H9 (cell line): ENCODE measurements around the gene ZNF428. TPM values are rescaled to one million over a fixed set of nuclear protein-coding genes. Genes with fewer than 3 reads are reported as not detected.
A peak's percentile ranks its signal among the peaks of the same experiment; 100 is the strongest.

Experiments used
- DNase-seq: peaks from one replicate; pipeline ENCODE4 v3.0.0-alpha.2; 2017
- H2AFZ ChIP-seq: one replicate; pipeline ENCODE4 v1.6.1; 2013; ENCODE audit warnings: mild to moderate bottlenecking, low read length, control low read depth, moderate library complexity
- H2AK5ac ChIP-seq: 2 replicates; pipeline ENCODE4 v1.6.1; 2013; ENCODE audit warnings: low read length, control low read depth, mixed read lengths; ENCODE audit not compliant: insufficient read length
- H2BK120ac ChIP-seq: one replicate; pipeline ENCODE4 v1.6.1; 2013; ENCODE audit warnings: low read depth, mild to moderate bottlenecking, low read length, control low read depth, inconsistent platforms; ENCODE audit not compliant: poor library complexity, severe bottlenecking
- H2BK12ac ChIP-seq: 2 replicates; pipeline ENCODE4 v1.6.1; 2013; ENCODE audit warnings: low read length, control low read depth, mixed read lengths, low read depth; ENCODE audit not compliant: insufficient read length
- H2BK15ac ChIP-seq: 2 replicates; pipeline ENCODE4 v1.6.1; 2013; ENCODE audit warnings: low read depth, low read length, control low read depth
- H2BK20ac ChIP-seq: one replicate; pipeline ENCODE4 v1.6.1; 2013; ENCODE audit warnings: low read depth, mild to moderate bottlenecking, low read length, control low read depth, inconsistent platforms; ENCODE audit not compliant: poor library complexity, severe bottlenecking
- H2BK5ac ChIP-seq: 2 replicates; pipeline ENCODE4 v1.6.1; 2013; ENCODE audit warnings: low read length, control low read depth, mixed read lengths; ENCODE audit not compliant: insufficient read length
- H3K14ac ChIP-seq: 2 replicates; pipeline ENCODE4 v1.6.1; 2013; ENCODE audit warnings: low read length, control low read depth; ENCODE audit not compliant: insufficient read depth
- H3K18ac ChIP-seq: 2 replicates; pipeline ENCODE4 v1.6.1; 2013; ENCODE audit warnings: low read depth, mild to moderate bottlenecking, mixed read lengths, low read length, control low read depth; ENCODE audit not compliant: insufficient read length
- H3K23ac ChIP-seq: 2 replicates; pipeline ENCODE4 v1.6.1; 2013; ENCODE audit warnings: low read length, control low read depth, mixed read lengths, low read depth; ENCODE audit not compliant: insufficient read length
- H3K23me2 ChIP-seq: 2 replicates; pipeline ENCODE4 v1.6.1; 2013; ENCODE audit warnings: low read depth, mild to moderate bottlenecking, mixed read lengths, low read length, control low read depth; ENCODE audit not compliant: insufficient read length, poor library complexity, severe bottlenecking
- H3K27ac ChIP-seq: 2 replicates; pipeline ENCODE4 v1.5.1; 2013; ENCODE audit warnings: low read length, control low read depth, mixed read lengths, low read depth; ENCODE audit not compliant: insufficient read length
- H3K27me3 ChIP-seq: 2 replicates; pipeline ENCODE4 v1.6.1; 2013; ENCODE audit warnings: low read length, control low read depth, inconsistent platforms; ENCODE audit not compliant: insufficient read depth
- H3K4ac ChIP-seq: 2 replicates; pipeline ENCODE4 v1.6.1; 2013; ENCODE audit warnings: low read depth, mild to moderate bottlenecking, control low read depth, inconsistent platforms, low read length, moderate library complexity
- H3K4me1 ChIP-seq: 2 replicates; pipeline ENCODE4 v1.6.1; 2013; ENCODE audit warnings: low read length, control low read depth, inconsistent platforms; ENCODE audit not compliant: insufficient read depth
- H3K4me2 ChIP-seq: 2 replicates; pipeline ENCODE4 v1.6.1; 2013; ENCODE audit warnings: low read length, control low read depth, mixed read lengths; ENCODE audit not compliant: insufficient read length, insufficient read depth
- H3K56ac ChIP-seq: 2 replicates; pipeline ENCODE4 v1.6.1; 2013; ENCODE audit warnings: low read depth, mild to moderate bottlenecking, mixed read lengths, low read length, control low read depth; ENCODE audit not compliant: insufficient read length
- H3K79me1 ChIP-seq: 2 replicates; pipeline ENCODE4 v1.6.1; 2013; ENCODE audit warnings: low read depth, mild to moderate bottlenecking, moderate library complexity, low read length, control low read depth, inconsistent platforms; ENCODE audit not compliant: insufficient read depth, poor library complexity, severe bottlenecking
- H3K79me2 ChIP-seq: 2 replicates; pipeline ENCODE4 v1.6.1; 2013; ENCODE audit warnings: low read length, control low read depth, inconsistent platforms; ENCODE audit not compliant: insufficient read depth
- H3K9ac ChIP-seq: 2 replicates; pipeline ENCODE4 v1.6.1; 2013; ENCODE audit warnings: low read length, control low read depth, mixed read lengths; ENCODE audit not compliant: insufficient read length; ENCODE audit errors: extremely low read depth
- H3K9me3 ChIP-seq: one replicate; pipeline ENCODE4 v1.6.1; 2013; ENCODE audit warnings: low read depth, low read length, inconsistent platforms; ENCODE audit not compliant: control insufficient read depth
- H3T11ph ChIP-seq: one replicate; pipeline ENCODE4 v1.6.1; 2013; ENCODE audit warnings: mild to moderate bottlenecking, low read length, control low read depth, inconsistent platforms
- H4K20me1 ChIP-seq: one replicate; pipeline ENCODE4 v1.6.1; 2013; ENCODE audit not compliant: control insufficient read depth, insufficient read length, insufficient read depth
- H4K5ac ChIP-seq: 2 replicates; pipeline ENCODE4 v1.6.1; 2013; ENCODE audit warnings: low read depth, mild to moderate bottlenecking, mixed read lengths, low read length, control low read depth; ENCODE audit not compliant: insufficient read length
- H4K8ac ChIP-seq: replicated peaks from 2 replicates; pipeline ENCODE4 v1.6.1; 2013; ENCODE audit warnings: low read length, control low read depth, mixed read lengths, low read depth; ENCODE audit not compliant: insufficient read length
- H4K91ac ChIP-seq: 2 replicates; pipeline ENCODE4 v1.6.1; 2013; ENCODE audit warnings: low read depth, mild to moderate bottlenecking, moderate library complexity, mixed read lengths, low read length, control low read depth; ENCODE audit not compliant: insufficient read length
- H3K27ac Mint-ChIP-seq, 3 experiments: 2 replicates in 2 of 3; 3 replicates in 1 of 3; pipeline ENCODE4 v1.8.0; 2020 to 2021; ENCODE audit warnings: mixed read lengths in 3 of 3, mild to moderate bottlenecking in 1 of 3, moderate library complexity in 1 of 3
- H3K27me3 Mint-ChIP-seq: 2 replicates; pipeline ENCODE4 v1.8.0; 2021; ENCODE audit warnings: low read depth, mild to moderate bottlenecking, moderate library complexity, mixed read lengths
- H3K36me3 Mint-ChIP-seq, 3 experiments: 2 replicates in 2 of 3; 3 replicates in 1 of 3; pipeline ENCODE4 v1.8.0; 2020 to 2021; ENCODE audit warnings: low read depth in 3 of 3, mixed read lengths in 3 of 3; ENCODE audit not compliant: insufficient read depth in 1 of 3
- H3K4me1 Mint-ChIP-seq, 2 experiments: 2 replicates each; pipeline ENCODE4 v1.8.0; 2020; ENCODE audit warnings: mixed read lengths in 2 of 2
- H3K4me3 Mint-ChIP-seq, 2 experiments: 2 replicates in 1 of 2; 3 replicates in 1 of 2; pipeline ENCODE4 v1.8.0; 2020 to 2021; ENCODE audit warnings: mild to moderate bottlenecking in 2 of 2, mixed read lengths in 2 of 2, moderate library complexity in 1 of 2
- H3K9me3 Mint-ChIP-seq, 2 experiments: 2 replicates in 1 of 2; 3 replicates in 1 of 2; pipeline ENCODE4 v1.8.0; 2020; ENCODE audit warnings: mild to moderate bottlenecking in 2 of 2, mixed read lengths in 2 of 2, moderate library complexity in 1 of 2
- WGBS: extraction: QIAGEN DNeasy Blood & Tissue Kit; methylation state at CpG from one replicate; pipeline ENCODE4 v1.1.7; 2013; ENCODE audit warnings: missing lambda C conversion rate, low lambda C conversion rate, mixed read lengths; ENCODE audit not compliant: insufficient read length; ENCODE audit errors: extremely low coverage; 5-methylcytosine and 5-hydroxymethylcytosine counted together
- total RNA-seq: library from RNA; stranded (reverse); gene quantifications from 2 replicates; pipeline ENCODE4 v1.2.1, GENCODE V29; 2021
- TF ChIP-seq, protein P1 (sequence below): fragments of 200-600 bp; sonication (generic); conservative IDR thresholded peaks from 3 replicates; pipeline ENCODE4 v1.8.0; 2021; ENCODE audit warnings: antibody characterized with exemption, mild to moderate bottlenecking

Gene ZNF428
- total RNA-seq, 1 experiment from 2014 or later, result 30.3 TPM

DNA sequence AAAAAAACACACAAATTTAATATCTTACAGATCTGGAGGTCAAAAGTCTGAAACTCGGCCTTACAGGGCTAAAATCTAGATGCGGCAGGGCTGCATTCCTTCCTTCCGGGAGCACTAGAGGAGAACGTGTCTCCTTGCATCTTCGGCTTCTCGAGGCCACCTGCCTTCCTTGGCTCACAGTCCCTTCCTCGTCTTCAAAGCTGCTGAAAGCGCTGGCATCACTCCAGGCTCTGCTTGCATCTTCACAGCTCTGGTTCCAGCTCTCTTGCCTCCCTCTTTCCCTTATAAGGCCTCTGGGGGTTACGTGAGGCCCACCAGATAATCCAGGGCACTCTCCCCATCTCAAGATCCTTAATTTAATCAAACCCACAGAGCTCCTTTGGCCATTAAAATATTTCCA lies 54.6 kb downstream of the ZNF428 start:
- no peak overlapping the region for H4K5ac ChIP-seq
- H3K23ac ChIP-seq, result no peak overlapping the region
- H3K27me3 ChIP-seq, result no peaks in the 10 kb centered on the region
- TF ChIP-seq, protein P1, sequence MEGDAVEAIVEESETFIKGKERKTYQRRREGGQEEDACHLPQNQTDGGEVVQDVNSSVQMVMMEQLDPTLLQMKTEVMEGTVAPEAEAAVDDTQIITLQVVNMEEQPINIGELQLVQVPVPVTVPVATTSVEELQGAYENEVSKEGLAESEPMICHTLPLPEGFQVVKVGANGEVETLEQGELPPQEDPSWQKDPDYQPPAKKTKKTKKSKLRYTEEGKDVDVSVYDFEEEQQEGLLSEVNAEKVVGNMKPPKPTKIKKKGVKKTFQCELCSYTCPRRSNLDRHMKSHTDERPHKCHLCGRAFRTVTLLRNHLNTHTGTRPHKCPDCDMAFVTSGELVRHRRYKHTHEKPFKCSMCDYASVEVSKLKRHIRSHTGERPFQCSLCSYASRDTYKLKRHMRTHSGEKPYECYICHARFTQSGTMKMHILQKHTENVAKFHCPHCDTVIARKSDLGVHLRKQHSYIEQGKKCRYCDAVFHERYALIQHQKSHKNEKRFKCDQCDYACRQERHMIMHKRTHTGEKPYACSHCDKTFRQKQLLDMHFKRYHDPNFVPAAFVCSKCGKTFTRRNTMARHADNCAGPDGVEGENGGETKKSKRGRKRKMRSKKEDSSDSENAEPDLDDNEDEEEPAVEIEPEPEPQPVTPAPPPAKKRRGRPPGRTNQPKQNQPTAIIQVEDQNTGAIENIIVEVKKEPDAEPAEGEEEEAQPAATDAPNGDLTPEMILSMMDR, result no peak
- H3K56ac ChIP-seq, result no peak overlapping the region
- H2AK5ac ChIP-seq, result no peak overlapping the region
- no peak overlapping the region for H2BK5ac ChIP-seq
- H2BK12ac ChIP-seq, result no peak overlapping the region
- no peak overlapping the region for H4K91ac ChIP-seq
- H3K27ac Mint-ChIP-seq, result peak overlapping the region in 2 of 3 experiments; percentile 53 to 62; a peak in 2 of 7 replicates
- H3K18ac ChIP-seq, result no peak overlapping the region
- no peak overlapping the region for H3K4me2 ChIP-seq
- H3K4ac ChIP-seq, result no peak overlapping the region
- H2AFZ ChIP-seq, result no peak overlapping the region
- H4K8ac ChIP-seq, result no peak overlapping the region
- no peak overlapping the region for H3T11ph ChIP-seq
- H3K27me3 Mint-ChIP-seq, result no peaks in the 10 kb centered on the region; the same call in 1 of the 2 replicates
- no peaks in the 10 kb centered on the region for H3K4me1 ChIP-seq
- H3K36me3 Mint-ChIP-seq, result peaks cover 6 to 24% (median 15%) of the 10 kb centered on the region in 3 experiments; a peak in 6 of 7 replicates
- H3K79me2 ChIP-seq, result no peaks in the 10 kb centered on the region
- H3K9ac ChIP-seq, result no peak overlapping the region
- no peak overlapping the region; the same call in 1 of the 2 replicates for H3K14ac ChIP-seq
- no peak overlapping the region for H2BK120ac ChIP-seq
- H4K20me1 ChIP-seq, result no peaks in the 10 kb centered on the region
- no peak overlapping the region for H3K4me3 Mint-ChIP-seq
- no CpG with 5 or more reads among the region's 9 CpGs for WGBS
- no peaks in the 10 kb centered on the region for H3K23me2 ChIP-seq
- no peak overlapping the region for H3K27ac ChIP-seq
- peaks cover under 1% of the 10 kb centered on the region in 2 experiments; a peak in 1 of 4 replicates for H3K4me1 Mint-ChIP-seq
- H3K79me1 ChIP-seq, result no peaks in the 10 kb centered on the region
- H3K9me3 Mint-ChIP-seq, result no peaks in the 10 kb centered on the region
- no peak overlapping the region for H2BK20ac ChIP-seq
- no peak overlapping the region for H2BK15ac ChIP-seq
- no peak for DNase-seq
- no peaks in the 10 kb centered on the region for H3K9me3 ChIP-seq
